Hematopoietic multipotent progenitor cell (in vitro differentiated cells): ENCODE data around the gene XG. TPM values are rescaled to one million over a fixed set of nuclear protein-coding genes. Genes with fewer than 3 reads are reported as not detected.

ENCODE experiments used
- DNase-seq, 3 donors: peaks; one replicate each; pipeline ENCODE4 v3.0.0-alpha.2; 2011 to 2015; ENCODE audit warnings: low read depth in 2 of 3, low spot score in 2 of 3
- total RNA-seq: library from RNA; depleted of rRNA; stranded (reverse); fragments of >200 nt; gene quantifications from one replicate; pipeline ENCODE4 v1.2.3, GENCODE V29; 2012

XG gene
- total RNA-seq, 1 donor = under 0.01 TPM

DNA sequence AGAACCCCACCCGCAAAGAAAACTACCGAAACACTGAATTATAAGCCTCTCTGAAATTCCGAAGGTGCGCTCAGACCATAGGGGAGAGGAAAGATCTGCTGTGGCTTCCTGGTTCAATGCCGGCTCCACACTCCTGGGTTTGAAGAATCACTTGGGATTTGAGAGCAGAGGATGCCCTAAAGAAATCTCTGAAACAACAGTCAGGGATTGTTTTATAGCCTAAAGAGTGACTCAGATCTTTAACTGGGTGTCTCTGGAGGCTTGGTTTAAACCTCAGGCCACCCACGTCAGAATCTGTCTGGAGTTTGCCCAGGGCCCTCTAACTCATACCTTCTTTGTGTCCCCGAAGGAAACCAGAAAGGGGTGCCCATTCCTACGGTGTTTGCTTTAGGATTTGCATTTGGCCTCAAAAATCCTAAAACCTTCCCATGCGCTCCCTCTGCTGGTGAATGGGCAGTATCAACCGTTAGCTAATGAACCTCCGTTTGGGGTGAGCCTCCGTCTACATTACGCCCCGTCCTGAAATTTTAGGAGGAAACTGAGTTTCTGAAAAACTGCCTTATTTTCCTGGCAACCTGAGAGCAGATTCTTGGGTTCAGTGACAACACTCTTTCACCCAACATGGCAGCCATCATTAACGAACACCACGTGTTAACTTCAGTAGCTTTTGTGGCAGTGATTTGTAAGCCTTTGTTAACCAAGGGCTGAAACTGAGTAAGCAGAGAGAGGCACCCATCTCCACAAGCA is 60.5 kb downstream of the XG start:
- peak in 2 of 3 donors; percentile 11 to 40 for DNase-seq

DNA sequence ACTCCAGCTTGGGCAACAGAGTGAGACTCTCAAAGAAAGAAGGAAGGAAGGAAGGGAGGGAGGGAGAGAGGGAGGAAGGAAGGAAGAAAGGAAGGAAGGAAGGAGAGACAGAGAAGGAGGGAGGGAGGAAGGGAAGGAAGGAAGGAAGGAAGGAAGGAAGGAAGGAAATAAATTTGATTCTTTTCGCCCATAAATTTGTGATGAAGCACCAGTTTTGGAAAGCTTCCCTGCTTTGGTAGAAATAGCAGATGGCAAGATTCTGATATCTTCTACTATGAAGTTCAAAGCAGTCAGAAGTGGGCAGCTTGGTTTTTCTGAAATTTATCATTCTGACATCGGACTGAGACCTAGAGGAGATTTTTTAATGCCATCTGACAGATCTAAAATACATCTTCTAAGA is 65.2 kb downstream of the XG start:
- no peak for DNase-seq

DNA sequence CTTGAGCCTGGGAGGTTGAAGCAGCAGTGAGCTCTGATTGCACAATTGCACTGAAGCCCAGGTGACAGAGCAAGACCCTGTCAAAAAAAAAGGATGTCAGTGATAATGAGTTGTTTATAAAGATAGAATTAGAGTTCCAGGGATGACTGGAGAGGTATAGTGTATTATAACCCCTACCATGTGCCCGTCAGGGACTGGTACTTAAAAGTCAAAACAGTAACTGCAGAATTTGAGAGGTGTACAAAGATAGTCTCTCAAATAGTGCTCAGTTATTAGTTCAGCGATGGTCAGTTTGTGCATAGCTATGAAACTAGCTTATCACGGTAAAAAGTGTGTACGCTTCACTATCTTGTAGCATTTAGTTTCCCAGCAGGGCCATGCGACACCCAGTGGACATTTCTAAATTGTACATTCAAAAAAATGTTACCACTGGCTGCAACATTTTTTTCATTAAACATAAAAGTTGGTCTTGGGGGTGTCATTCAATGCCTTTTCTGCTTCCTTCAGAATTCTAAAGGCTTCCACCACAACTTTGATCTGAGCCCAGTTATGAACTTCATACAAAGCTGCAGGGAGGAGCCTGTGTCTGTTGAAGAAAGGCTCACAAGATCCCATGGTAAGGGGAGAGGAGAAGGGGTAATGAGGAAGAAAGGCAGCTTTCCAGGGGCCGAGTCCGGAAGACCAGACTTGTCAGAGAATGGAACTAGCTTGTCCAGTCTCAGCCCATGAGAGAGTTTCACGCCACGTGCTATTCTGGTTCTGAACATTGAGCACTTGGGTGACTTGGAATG is 67.7 kb downstream of the XG start:
- DNase-seq = peak in 1 of 3 donors; percentile 28

DNA sequence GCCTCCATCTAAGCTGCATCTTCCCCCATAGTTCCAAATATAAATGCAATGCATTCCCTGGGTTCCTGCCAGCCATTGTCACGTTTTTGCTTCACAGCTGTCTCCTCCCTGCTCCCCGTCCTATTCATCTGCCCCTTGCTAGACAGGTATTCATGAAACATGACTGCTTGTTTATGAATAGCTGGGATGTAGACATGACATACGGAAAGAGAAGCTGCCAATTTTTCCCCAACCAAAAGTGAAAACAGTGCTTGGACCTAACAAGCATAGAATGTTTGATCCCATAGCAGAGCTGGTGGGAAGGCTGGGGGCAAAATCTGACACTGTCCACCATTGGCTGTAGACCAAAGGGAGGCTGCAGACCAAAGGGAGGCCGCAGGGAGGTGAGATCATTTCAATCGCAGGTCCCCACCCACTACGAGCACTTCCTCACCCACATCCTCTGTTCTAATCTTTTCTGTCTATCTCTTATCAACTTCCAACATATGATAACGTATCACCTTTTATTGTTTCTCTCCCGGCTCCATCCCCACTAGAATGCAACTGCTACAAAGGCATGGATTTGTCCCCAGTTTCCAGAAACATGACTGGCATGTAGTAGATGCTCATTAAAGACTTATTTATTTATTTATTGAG is 68.4 kb downstream of the XG start:
- no peak for DNase-seq

DNA sequence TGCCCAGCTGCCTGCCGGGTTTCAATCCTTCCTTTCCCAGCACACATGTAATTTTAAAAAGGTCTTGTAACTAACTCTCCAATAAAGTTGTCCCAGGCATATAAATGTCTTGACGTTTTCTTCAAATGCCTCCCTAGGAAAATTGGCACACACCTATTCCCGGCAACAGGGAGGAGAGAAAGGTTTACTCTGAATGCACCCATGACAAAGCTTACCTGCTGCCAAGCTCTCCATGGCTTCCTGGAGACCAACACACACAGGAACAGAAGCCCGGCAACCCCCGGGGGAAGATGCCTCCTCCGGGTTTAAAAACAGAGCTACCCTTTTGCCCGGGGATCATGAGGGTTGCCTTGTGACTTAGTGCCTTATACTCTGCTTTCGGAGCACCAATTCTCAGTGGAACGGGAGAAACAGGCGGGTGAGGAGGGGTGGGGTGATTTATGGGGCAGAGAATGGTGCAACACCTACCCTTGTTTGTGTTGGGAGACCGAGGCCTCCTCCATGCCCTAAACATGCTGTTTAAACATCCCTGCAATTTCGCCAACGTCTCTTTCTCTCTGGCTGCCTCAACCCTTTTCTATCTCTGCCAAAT is 72.1 kb downstream of the XG start:
- no peak for DNase-seq

DNA sequence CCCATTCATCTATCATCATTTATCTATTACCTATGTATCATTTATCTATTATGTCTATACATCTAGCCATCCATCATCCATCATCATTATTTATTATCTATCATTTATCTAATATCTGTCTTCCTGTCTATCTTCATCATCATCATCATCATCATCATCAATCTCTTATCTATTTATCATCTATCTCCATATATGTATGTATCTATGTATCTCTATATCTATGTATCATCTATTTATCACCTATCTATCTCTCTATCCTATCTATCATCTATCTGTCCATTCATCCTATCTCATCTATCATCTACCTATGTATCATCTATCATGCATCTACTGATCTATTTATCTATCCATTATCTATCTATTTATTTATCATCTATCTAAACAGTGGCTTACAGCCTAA is 73.0 kb downstream of the XG start:
- DNase-seq = no peak

DNA sequence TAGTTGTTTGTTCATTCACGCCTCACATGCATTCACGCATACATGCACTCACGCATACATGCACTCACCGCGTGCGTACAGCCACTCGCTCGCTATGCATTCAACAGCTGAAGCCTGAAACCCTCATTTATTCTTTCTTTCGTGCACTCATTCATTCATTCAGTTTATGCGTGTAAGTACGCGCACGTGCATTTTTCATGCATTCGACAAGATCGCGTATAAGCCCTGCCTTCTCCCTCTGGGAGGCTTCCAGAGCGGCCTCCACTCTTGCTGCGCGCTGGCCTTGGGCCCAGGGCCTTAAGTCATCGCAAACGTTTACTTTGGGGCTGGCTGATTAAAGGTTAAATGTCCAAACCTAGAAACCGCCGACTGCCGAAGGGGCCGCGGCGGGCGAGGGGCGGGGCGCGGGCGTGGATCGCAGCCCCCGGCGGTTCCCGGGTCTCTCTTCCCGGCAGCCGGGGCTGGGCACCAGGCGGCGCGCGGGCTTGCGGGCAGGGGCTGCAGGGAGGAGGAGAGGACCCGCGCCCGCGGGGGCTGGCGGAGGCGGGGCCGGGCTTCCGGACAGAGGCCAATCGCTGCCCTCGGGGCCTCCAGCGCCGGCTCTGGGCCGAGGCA is 76.6 kb downstream of the XG start, which contains the start of gene GYG2:
TSS of gene GYG2 (plus strand) at position 587 of the 615 bp plus-strand sequence. CDS start 1,259 bp downstream, outside the sequence.
- DNase-seq = no peak

DNA sequence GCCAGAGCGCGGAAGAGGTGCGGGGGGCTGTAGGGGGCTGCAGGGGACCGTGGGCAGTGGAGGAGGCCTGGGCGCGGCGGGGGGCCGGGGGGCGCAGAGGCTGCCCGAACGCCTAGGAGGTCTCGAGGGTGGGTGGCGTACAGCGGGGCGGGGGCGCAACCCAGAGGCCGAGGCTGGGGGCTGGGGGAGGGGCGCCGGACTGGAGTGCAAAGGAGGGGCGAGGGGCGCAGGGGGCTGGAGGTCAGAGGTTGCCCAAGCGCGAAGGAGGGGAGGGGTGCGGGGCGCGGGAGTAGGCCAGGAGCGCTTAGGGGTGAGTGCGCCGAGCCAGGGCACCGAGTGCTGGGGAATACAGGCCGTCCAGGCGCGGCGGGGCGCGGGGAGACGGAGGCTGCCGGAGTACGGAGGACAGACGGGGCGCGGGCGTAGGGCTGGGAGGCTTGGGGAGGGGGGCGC is 77.1 kb downstream of the XG start:
- DNase-seq = no peak

DNA sequence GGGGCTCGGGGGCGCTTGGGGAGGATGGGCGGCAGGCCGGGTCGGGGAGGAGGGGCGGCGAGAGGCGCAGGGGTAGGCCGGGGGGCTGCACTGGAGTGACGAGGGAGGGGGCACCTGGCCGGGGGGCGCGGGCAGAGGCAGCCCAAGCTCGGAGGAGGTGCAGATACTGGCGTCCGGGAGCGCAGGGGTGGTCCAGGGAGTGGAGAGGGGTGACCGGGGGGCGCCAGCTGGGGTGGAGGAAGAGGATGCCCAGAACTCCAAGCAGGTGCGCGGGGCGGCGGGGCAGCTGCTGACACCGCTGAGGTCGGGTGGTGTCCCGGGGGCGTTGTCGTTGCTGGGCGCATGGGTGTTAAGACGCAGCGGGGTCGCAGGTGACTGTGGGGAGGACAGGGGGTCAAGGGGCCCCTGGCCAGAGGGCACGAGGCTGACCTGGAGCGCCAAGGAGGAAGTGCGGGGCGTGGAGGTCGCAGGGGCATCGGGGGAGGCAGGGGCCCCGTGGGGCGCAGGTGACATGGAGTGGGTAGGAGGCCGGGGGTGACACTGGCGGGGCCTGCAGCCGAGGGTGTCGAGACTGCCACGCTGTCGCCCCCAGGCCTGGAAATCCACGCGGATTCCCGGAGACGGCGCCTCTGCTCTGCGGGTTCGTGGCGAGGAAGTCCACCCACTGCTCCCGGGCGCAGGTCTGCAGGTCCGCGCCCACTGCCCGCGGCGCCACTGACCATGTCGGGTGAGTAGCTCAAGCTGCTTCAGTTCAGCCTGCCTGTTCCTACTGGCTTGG is 77.8 kb downstream of the XG start:
- no peak for DNase-seq

DNA sequence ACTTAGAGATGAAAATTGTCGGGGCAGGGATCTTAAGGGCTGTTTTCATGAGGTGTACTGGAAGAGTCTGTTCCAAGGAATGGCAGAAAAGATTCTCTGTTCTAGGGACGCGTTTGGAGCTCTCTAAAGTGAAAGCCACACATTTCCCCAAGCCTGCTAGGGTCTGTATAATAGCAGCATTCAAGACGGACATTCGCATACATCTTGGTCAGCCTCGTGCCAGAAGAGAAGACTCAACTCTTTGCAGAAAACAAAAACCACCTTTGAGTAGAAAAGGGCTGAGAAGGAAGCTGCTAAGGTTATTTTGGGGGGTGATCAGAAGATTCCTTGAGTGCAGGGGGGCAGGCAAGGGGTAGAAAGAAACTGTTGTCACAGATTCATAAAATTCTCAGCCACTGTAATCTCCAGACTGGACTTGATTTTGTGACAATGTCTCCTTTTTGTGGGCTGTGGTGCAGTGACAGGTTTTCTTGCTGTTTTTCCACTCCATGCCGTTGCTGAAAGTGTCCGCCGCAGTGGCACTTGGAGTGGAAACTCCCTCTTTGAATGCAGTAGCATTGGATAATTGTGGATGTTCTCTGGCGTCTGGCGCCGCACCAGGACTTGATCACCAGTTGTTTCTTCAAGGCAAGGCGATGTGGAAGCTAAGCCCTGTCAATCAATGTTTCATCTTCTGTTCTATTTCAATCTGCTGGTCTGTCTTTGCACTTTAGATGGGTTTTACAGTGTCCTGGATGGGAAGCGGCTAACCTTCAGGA is 79.8 kb downstream of the XG start:
- DNase-seq = no peak

DNA sequence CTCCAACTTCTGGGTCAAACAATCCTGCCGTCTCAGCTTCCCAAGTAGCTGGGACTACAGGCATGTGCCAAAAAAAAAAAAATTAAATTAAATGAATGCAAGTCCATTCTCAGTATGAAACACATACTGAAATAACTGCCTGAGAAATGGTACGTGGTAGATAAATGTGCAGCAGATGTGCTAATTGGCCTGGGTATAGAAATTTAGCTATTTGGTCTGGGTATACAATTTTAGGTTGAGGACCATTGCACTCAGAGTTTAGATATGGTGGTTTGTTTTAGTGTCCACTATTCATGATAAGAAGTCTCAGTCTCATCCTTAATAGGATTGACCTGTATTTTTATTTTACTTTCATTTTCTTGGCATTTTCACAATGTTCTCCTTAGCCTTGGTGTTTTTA is 86.1 kb downstream of the XG start:
- DNase-seq = no peak

DNA sequence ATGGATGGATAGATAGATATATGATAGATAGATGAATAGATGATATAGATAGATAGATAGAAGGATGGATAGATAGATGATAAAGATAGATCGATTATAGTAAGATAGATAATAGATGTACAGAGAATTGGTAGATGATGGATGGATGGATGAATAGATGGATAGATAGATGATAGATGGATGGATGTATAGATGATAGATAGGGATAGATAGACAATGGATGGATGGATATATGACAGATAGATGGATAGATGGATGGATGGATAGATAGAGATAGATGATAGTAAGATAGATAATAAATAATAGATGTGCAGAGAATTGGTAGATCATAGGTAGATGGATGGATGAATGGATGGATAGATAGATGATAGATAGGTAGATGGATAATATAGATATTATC is 89.1 kb downstream of the XG start:
- no peak for DNase-seq

DNA sequence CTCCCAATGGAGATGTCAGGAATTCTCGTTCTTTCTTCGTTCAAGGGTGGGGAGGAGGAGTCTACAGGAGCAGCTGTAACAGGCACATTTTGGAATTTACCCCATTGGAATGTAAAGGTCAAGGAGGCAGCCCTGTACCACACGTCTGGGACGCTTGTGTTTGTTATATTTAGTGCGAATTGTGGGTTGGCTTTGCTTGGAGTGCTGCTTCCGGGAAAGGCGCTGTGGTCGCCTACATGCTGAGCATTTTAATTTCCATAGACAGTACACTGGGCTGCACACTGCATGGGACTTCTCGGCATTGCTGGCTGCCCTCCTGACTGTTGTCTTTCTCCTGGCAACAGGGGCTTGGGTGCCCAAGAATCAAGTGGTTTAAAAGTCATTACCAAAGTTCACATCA is 89.7 kb downstream of the XG start:
- DNase-seq = no peak

DNA sequence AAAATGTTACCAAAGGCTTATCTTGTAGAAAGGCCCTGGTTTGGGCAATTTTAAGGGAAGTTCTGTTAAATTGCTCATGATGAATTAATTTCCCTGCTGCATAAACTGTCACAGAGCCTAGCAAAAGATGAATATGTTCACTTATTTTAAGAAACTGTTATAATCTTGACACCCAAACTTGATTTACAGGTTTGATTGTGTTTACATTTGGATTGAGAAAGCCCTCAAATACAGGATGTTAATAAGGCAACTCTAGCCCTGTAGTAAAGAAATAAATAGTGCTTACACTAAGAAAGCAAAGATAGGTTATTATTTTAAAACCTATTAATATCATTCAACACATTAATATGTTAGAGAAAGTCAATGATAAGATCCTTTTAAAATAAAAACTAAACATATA is 95.2 kb downstream of the XG start:
- no peak for DNase-seq

DNA sequence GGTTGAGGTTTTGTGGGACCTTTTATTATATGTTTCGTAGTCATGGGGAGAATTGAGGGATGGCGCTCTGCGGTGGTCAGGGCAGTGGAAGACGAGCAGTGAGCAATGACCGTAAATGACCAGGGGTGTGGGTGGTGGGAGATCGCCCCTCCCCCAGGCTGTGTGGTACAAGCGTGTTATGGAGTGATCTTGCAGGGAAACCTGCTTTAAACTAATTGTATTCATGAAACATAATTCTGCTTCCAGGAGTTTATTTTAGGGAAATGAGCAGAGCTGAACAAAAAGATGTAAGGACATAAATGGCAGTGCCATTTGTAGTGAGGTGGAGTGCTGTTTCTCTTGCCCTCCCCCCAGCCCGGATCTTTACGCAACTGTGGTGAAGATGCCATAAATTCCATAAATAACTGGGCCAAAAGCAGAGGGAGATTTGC is 97.0 kb downstream of the XG start:
- DNase-seq = no peak

DNA sequence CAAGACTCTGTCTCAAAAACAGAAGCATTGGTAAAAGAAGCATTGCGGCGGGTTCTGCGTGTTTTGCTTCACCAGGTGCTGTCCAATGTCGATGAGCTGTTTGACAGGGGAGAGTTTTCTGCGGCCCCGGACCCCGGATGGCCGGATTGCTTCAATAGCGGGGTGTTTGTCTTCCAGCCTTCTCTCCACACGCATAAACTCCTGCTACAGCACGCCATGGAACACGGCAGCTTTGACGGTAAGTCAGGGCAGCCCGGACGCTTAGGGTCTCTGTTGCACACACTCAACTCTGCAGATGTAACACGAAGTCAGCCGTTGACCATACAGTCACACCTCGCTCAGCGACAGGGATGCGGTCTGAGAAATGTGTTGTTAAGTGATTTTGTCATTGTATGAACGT is 103.1 kb downstream of the XG start:
- no peak for DNase-seq

DNA sequence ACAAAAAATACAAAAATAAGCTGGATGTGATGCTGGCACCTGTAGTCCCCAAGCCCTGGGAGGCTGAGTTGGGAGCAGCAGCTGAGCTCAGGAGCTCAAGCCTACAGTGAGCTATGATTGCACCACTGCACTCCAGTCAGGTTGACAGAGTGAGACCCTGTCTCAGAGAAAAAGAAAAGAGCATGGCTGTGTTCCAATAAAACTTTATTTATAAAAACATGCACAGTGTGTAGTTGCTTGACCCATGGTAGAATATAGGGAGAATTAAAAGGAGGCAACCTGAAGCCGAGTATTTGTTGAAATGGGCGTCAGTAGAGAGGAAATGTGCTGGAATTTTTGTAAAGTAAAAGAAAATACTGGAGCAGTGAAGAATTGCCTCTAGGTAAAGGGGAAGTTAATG is 103.9 kb downstream of the XG start:
- no peak for DNase-seq

DNA sequence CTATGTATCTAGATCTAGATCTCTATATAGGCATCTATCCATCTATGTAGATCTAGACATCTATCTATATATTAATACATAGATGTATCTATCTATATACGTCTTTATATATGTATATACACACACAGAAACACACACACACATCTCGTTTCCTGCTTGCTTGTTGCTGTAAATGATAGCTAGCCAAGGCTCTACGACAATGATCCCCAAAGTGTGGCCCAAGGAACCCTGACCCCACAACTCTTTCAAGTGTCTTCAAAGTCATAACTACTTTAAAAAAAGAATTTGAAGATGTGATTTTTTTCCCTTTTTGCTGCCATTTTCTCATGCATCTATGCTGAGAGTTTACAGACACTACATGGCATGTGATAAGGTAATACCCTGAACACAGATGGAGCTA is 105.7 kb downstream of the XG start:
- DNase-seq = peak in 1 of 3 donors; percentile 2

DNA sequence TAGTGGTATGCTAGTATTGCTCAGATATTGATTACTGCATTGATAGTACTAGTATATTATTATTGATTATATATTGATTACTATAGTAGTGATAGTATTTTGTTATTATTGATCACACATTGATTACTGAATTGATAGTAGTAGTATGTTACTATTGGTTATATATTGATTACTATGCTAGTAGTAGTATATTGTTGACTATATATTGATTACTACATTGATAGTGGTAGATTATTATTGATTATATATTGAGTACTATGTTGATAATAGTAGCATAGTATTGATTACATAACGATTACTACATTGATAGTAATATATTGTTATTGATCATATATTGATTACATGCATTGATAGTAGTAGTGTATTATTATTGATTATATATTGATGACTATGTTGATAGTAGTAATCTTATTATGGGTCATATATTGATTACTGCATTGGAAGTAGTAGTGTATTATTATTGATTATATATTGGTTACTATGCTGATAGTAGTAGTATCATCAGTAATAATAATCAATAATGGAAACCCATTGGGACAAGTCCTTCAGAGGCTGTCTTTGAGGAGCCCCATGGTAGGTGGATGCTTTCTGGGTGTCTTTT is 107.5 kb downstream of the XG start:
- no peak for DNase-seq
